Kidney (tissue), 14 donors: ENCODE measurements around the gene DCPS. TPM values are rescaled to one million over a fixed set of nuclear protein-coding genes. Genes with fewer than 3 reads are reported as not detected.
"Not testable (repeated sequence)": the region's sequence is repeated elsewhere in the genome, so short reads cannot be mapped to it uniquely, and the experiment has no call there.

Source experiments
- DNase-seq, 5 donors: peaks; one replicate each; pipeline ENCODE4 v3.0.0-alpha.2; 2013 to 2020
- FAIRE-seq: peaks from 2 replicates; lab custom pipeline; 2012; peaks lifted over from hg19 to GRCh38; lab: Jason Lieb, UNC
- H3K27ac ChIP-seq, 2 donors: one replicate each; pipeline ENCODE4 v1.7.0; 2013; ENCODE audit warnings: low read depth in 2 of 2, low read length in 2 of 2, inconsistent platforms in 1 of 2
- H3K27me3 ChIP-seq: one replicate; pipeline ENCODE4 v1.7.1; 2013; ENCODE audit warnings: low read length, inconsistent platforms; ENCODE audit not compliant: control insufficient read depth, insufficient read depth
- H3K36me3 ChIP-seq, 3 donors: one replicate each; pipeline versions ENCODE4 v1.7.0 to v1.7.1; 2013; ENCODE audit warnings: low read length in 3 of 3, control low read depth in 1 of 3, inconsistent platforms in 1 of 3; ENCODE audit not compliant: insufficient read depth in 3 of 3, control insufficient read depth in 2 of 3
- H3K4me1 ChIP-seq, 3 donors: one replicate each; pipeline versions ENCODE4 v1.7.0 to v1.7.1; 2013; ENCODE audit warnings: low read length in 3 of 3, inconsistent platforms in 1 of 3, low read depth in 1 of 3; ENCODE audit not compliant: control insufficient read depth in 2 of 3, insufficient read depth in 2 of 3
- H3K4me3 ChIP-seq, 3 donors: one replicate each; pipeline versions ENCODE4 v1.7.0 to v1.8.1; 2013; ENCODE audit warnings: low read length in 3 of 3, control low read depth in 1 of 3, inconsistent platforms in 1 of 3
- H3K9ac ChIP-seq, 3 donors: one replicate each; pipeline versions ENCODE4 v1.7.0 to v1.7.1; 2013; ENCODE audit warnings: low read length in 3 of 3, control low read depth in 1 of 3, inconsistent platforms in 1 of 3
- H3K9me3 ChIP-seq, 3 donors: one replicate each; pipeline versions ENCODE4 v1.7.0 to v1.7.1; 2013; ENCODE audit warnings: low read length in 3 of 3, control low read depth in 1 of 3, inconsistent platforms in 1 of 3; ENCODE audit not compliant: control insufficient read depth in 2 of 3, insufficient read depth in 1 of 3
- CTCF ChIP-seq: IDR thresholded peaks from 3 replicates; pipeline ENCODE4 v1.5.1; 2012; ENCODE audit warnings: mild to moderate bottlenecking, moderate library complexity, borderline replicate concordance; ENCODE audit not compliant: insufficient read depth; ENCODE audit errors: extremely low read depth
- intact Hi-C: fragments of 100-400 bp; cut with DNase I; formaldehyde crosslinking; loops from one replicate; pipeline ENCODE4 v1.11.1; 2022
- polyA plus RNA-seq: library from polyadenylated mRNA; stranded (reverse); fragments of 350-450 nt; fragmentation: Illumina TruSeq; extraction: RNeasy Lipid Tissue Mini Kit (QIAGEN cat#74804); gene quantifications from one replicate; pipeline ENCODE4 v1.2.3, GENCODE V29; 2014; ENCODE audit warnings: low read depth, low replicate concordance; ENCODE audit not compliant: insufficient read depth
- total RNA-seq: library from RNA; stranded (reverse); fragmentation: NEBNext Ultra II Directional; extraction: Animal tissue kit (Norgen Biotek cat#: 25700); gene quantifications from one replicate; pipeline ENCODE4 v1.2.1, GENCODE V29; 2021
- donor health status: control.
- donor health status: control.
- donor health status: control.
- donor health status: control.
- donor health status: control.
- donor health status: DM: yes; HTN: yes; CAD: no.
- donor health status: Normal renal cell carcinoma (clear cell type).

Gene DCPS
- total and polyA plus RNA-seq, 2 donors from 2014 or later: 23.9 to 24.2 TPM

DNA sequence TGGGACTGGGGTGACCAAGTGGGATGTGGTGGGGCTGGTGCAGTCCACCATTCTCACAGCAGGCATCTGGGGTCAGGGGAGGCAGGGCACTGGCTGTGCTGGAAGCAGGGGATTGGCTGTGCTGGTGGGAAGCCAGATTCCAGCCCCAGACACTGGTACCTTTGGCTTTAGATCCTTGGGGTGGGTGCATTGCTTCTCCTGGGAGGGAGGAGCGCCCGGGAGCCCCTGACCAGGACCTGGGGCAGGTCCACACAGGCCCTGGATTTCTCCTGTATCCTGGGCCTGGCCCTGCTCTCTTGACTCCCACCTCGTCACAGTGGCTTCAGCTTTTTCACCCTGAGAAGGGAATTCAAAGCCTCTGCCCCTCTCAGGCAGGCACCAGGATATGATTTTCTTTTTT is 90.2 kb downstream of the DCPS start:
- intact Hi-C loops: no loop called here
- no peaks in the 10 kb centered on the region for H3K27me3 ChIP-seq
- DNase-seq (no peak), FAIRE-seq (no peak)
- no peak overlapping the region for H3K9ac ChIP-seq
- H3K4me1 ChIP-seq: peaks cover 0 to 5% (median 0%) of the 10 kb centered on the region in 3 donors
- no peaks in the 10 kb centered on the region for H3K36me3 ChIP-seq
- H3K9me3 ChIP-seq: no peaks in the 10 kb centered on the region
- no peak overlapping the region for H3K27ac ChIP-seq
- no peak for TF ChIP-seq CTCF
- no peak overlapping the region for H3K4me3 ChIP-seq

- H3K9ac ChIP-seq, H3K9me3 ChIP-seq, H3K27me3 ChIP-seq, H3K27ac ChIP-seq, FAIRE-seq, intact Hi-C loops, H3K36me3 ChIP-seq, DNase-seq, H3K4me3 ChIP-seq, H3K4me1 ChIP-seq: not testable (repeated sequence)
Observed at GRCh38 chr11:126394634-126395072, 90.8 kb downstream of the DCPS start.

Other genes starting within 250 kb of the DCPS start
- gene CDON, start 241.2 kb upstream of the DCPS start, total RNA-seq: 4.0 TPM
- 0.45 TPM for gene CDON, start 241.2 kb upstream of the DCPS start, polyA plus RNA-seq
- 20.7 TPM for gene RPUSD4, start 92.4 kb upstream of the DCPS start, total RNA-seq
- gene RPUSD4, start 92.4 kb upstream of the DCPS start, polyA plus RNA-seq: 13.6 TPM
- 21.5 TPM for gene FAM118B, start 92.3 kb upstream of the DCPS start, total RNA-seq
- 14.0 TPM for gene FAM118B, start 92.3 kb upstream of the DCPS start, polyA plus RNA-seq
- 116 TPM for gene SRPRA, start 35.2 kb upstream of the DCPS start, total RNA-seq
- gene SRPRA, start 35.2 kb upstream of the DCPS start, polyA plus RNA-seq: 55.2 TPM
- 21.5 TPM for gene FOXRED1, start 34.9 kb upstream of the DCPS start, total RNA-seq
- gene FOXRED1, start 34.9 kb upstream of the DCPS start, polyA plus RNA-seq: 37.1 TPM
- 12.1 TPM for gene TIRAP, start 21.0 kb upstream of the DCPS start, total RNA-seq
- 5.8 TPM for gene TIRAP, start 21.0 kb upstream of the DCPS start, polyA plus RNA-seq
- 27.4 TPM for gene ST3GAL4, start 51.6 kb downstream of the DCPS start, total RNA-seq
- gene ST3GAL4, start 51.6 kb downstream of the DCPS start, polyA plus RNA-seq: 72.8 TPM